Stimulated activated CD8-positive, alpha-beta memory T cell treated with anti-CD3 and anti-CD28 coated beads, Interleukin-2, amount 100 ng/mL, for 1 hour (primary cell): ENCODE data around the gene ARMC9.

ENCODE experiments used
- DNase-seq, 2 donors: peaks; one replicate each; pipeline ENCODE4 v3.0.0-alpha.2; 2020; ENCODE audit warnings: low read depth in 2 of 2

Gene ARMC9

GRCh38 chr2:231421051-231421580, 222.7 kb downstream of the ARMC9 start:
- no peak for DNase-seq

- DNase-seq: no peak
These were observed 223.6 kb downstream of the ARMC9 start for GRCh38 chr2:231422056-231422455.

- no peak for DNase-seq
These were observed 224.7 kb downstream of the ARMC9 start for GRCh38 chr2:231423176-231423575.
